WERI-Rb-1 (cell line): ENCODE data around the gene MANBA.

Source experiments
- DNase-seq: peaks from one replicate; pipeline ENCODE4 v3.0.0-alpha.2; 2020
- H3K27ac ChIP-seq: fragments of 250-450 bp; sonication (Bioruptor Pico); 2 replicates; pipeline ENCODE4 v1.5.1; 2020; ENCODE audit warnings: mild to moderate bottlenecking, moderate library complexity
- H3K27me3 ChIP-seq: fragments of 250-450 bp; sonication (Bioruptor Pico); 2 replicates; pipeline ENCODE4 v1.5.1; 2021; ENCODE audit warnings: mild to moderate bottlenecking, low read depth, moderate library complexity; ENCODE audit not compliant: insufficient read depth, severe bottlenecking
- H3K36me3 ChIP-seq: fragments of 250-450 bp; sonication (Bioruptor Pico); 2 replicates; pipeline ENCODE4 v1.5.1; 2020; ENCODE audit warnings: mild to moderate bottlenecking, moderate library complexity
- H3K4me3 ChIP-seq: 2 replicates; pipeline ENCODE4 v1.5.1; 2011; ENCODE audit warnings: low read depth, mild to moderate bottlenecking, control low read depth, low read length
- H3K9me3 ChIP-seq: fragments of 250-450 bp; sonication (Bioruptor Pico); 2 replicates; pipeline ENCODE4 v1.5.1; 2021; ENCODE audit warnings: mild to moderate bottlenecking, moderate library complexity; ENCODE audit not compliant: severe bottlenecking
- TF ChIP-seq, protein P1 (sequence below): IDR thresholded peaks from 2 replicates; pipeline ENCODE4 v1.5.1; 2011; ENCODE audit warnings: low read depth, mild to moderate bottlenecking, control low read depth, inconsistent platforms, low read length

MANBA gene

DNA sequence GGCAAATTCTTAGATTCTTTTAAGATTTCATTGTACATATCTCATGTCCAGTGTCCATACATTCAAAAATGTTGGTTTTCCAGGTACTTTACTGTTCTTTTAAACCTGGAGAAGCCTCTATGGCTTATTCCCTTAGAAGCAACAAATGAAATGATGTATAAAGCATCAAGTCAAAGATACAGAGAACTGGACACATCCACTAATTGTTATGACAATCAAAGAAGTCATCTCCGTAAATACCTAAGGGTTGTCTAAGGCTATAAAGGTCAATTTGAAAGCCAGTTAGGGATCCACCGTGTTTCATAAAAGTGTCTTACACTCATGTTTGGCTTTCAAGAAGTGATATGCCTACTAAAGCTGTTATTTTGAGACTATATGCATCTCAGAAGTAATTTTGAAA, 34.2 kb upstream of the MANBA start:
- no peaks in the 10 kb centered on the region for H3K27me3 ChIP-seq
- H3K9me3 ChIP-seq, result no peaks in the 10 kb centered on the region
- peaks cover 67% of the 10 kb centered on the region for H3K36me3 ChIP-seq
- no peak overlapping the region for H3K27ac ChIP-seq
- no peak for DNase-seq
- H3K4me3 ChIP-seq, result no peak overlapping the region
- TF ChIP-seq, protein P1, sequence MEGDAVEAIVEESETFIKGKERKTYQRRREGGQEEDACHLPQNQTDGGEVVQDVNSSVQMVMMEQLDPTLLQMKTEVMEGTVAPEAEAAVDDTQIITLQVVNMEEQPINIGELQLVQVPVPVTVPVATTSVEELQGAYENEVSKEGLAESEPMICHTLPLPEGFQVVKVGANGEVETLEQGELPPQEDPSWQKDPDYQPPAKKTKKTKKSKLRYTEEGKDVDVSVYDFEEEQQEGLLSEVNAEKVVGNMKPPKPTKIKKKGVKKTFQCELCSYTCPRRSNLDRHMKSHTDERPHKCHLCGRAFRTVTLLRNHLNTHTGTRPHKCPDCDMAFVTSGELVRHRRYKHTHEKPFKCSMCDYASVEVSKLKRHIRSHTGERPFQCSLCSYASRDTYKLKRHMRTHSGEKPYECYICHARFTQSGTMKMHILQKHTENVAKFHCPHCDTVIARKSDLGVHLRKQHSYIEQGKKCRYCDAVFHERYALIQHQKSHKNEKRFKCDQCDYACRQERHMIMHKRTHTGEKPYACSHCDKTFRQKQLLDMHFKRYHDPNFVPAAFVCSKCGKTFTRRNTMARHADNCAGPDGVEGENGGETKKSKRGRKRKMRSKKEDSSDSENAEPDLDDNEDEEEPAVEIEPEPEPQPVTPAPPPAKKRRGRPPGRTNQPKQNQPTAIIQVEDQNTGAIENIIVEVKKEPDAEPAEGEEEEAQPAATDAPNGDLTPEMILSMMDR, result no peak

DNA sequence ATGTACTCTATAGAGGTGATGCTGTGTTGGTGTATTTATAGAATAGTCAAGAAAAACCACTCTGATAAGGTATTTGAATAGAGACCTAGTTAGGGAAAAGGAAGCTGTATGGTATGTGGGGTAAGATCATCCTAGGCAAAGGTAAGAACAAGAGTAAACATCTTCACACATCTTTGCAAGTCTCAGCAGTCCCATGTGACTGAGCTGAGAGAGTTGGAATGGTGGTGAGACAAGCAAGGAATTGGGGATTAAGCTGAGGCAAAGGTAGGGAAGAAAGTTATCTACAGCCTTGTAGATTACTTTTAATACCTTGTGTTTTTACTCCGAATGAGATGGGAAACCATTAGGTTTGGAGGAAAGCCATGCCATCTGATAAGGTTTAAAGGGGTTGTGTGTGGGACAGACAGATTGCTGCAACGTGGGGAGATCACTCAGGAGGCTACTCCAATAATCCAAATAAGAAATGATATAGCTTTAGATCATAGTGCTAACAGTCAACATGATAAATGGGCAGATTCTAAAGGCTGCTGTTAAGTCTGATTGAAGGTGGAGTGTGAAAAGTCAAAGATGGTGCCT, 31.7 kb upstream of the MANBA start:
- DNase-seq, result no peak
- H3K36me3 ChIP-seq, result peaks cover 42% of the 10 kb centered on the region
- H3K9me3 ChIP-seq, result no peaks in the 10 kb centered on the region
- H3K4me3 ChIP-seq, result no peak overlapping the region
- no peaks in the 10 kb centered on the region for H3K27me3 ChIP-seq
- TF ChIP-seq, protein P1, result no peak
- H3K27ac ChIP-seq, result no peak overlapping the region

DNA sequence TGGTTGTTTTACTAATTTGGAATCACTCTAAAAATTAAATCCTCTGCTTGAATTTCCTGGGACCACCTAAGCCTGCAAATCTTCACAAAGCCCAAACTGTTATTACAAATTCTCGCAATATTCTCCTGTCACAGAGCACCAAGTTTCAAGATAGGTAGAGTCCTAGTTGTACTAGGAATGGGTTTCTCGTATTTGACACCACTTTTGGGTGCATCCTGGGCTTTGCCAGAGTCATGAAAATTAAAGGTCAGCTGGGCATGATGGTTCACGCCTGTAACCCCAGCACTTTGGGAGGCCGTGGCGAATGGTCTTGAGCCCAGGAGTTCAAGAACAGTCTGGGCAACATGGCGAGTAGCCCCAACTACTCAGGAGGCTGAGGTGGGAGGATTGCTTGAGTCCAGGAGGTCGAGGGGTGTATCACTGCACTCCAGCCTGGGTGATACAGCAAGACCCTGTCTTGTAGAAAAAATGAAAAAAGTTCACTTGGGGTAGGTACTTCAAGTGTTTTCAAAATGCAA, 30.6 kb upstream of the MANBA start:
- DNase-seq, result no peak
- Histone ChIP-seq H3K27ac (no peak overlapping the region), H3K4me3 (no peak overlapping the region), H3K27me3 (no peaks in the 10 kb centered on the region), H3K9me3 (no peaks in the 10 kb centered on the region), H3K36me3 (peaks cover 39% of the 10 kb centered on the region)
- TF ChIP-seq, protein P1, result no peak

DNA sequence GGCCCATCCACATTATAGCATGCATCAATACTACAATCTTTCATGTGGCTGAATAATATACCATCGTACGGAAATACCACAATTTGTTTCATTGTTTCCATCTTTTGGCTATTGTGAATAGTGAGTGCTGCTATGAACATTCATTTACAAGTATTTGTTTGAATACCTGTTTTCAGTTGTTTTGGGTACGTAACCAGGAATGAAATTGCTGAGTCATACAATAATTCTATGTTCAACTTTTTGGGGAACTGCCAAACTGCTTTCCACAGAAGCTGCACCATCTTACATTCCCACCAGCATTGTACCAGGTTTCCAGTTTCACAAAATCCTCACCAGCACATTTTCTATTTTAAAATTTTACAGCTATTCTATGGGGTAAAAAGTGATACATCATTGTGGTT, 28.5 kb upstream of the MANBA start:
- TF ChIP-seq, protein P1, result no peak
- Histone ChIP-seq H3K4me3 (no peak overlapping the region), H3K27ac (no peak overlapping the region), H3K27me3 (no peaks in the 10 kb centered on the region), H3K36me3 (peaks cover 21% of the 10 kb centered on the region), H3K9me3 (no peaks in the 10 kb centered on the region)
- no peak for DNase-seq

DNA sequence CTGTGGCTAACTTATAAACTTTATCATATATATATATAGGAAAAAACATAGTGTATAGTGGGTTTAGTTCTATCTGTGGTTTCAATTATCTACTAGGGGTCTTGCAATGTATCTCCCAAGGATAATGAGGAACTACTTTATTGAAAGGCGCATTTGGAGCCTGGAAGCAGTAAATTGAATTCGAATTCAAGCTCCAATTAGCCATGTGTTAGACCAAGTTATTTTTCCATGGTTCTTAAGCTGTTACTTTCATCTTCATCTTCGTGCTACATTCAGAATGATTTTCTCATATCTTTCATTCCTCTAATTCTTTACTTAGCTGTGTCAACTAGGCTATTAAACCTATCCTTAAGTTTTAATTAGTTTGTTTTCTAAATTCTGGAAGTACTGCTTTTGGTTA, 27.2 kb upstream of the MANBA start:
- Histone ChIP-seq H3K27ac (no peak overlapping the region), H3K27me3 (no peaks in the 10 kb centered on the region), H3K9me3 (no peaks in the 10 kb centered on the region), H3K4me3 (no peak overlapping the region), H3K36me3 (peaks cover 13% of the 10 kb centered on the region; the same call in 1 of the 2 replicates)
- TF ChIP-seq, protein P1, result no peak
- DNase-seq, result no peak
